ENCODE data around the gene PSMG2. TPM values are rescaled to one million over a fixed set of nuclear protein-coding genes. Genes with fewer than 3 reads are reported as not detected.

PSMG2 gene
- polyA plus RNA-seq, 2 of the 4 experiments (the other 2 are of a cell fraction) = 69.2 to 75.7 TPM

DNA sequence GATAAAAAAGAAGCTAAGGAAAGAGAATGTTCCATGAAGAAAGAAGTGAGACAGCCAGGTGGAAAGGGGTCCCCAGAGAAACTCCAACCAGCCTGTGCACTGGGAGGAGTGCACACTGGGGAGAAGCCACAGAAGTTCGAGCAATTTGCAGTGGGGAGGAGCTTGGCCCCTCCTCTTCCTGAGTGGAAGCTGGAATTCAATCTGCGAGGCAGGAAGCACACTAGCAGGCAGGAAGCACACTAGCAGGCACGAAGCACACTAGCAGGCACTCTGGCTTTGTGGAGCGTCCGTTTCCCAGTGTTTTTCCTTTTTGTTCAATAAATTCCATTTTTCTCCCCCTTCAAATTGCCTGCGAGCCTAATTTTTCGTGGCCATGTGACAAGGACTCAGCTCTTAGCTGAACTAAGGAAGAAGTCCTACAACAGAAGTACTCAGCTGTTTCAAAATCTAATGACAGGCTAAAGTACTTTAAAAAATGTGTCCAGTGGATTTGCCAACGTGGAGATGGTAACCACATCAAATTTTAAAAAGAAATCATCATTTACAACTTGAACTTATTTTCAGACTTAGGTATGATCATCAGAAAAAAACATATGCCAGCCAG, 23.6 kb upstream of the PSMG2 start:
- ATAC-seq (peak in 1 of 2 experiments; percentile 74; a peak in 3 of 6 replicates), DNase-seq (ENCODE audit: low read depth in 1 of 2, low spot score in 1 of 2) (no peak), FAIRE-seq (no peak)
- peak overlapping the region; percentile 5 to 59; a peak in 4 of 6 replicates for H3K27ac ChIP-seq
- ChIA-PET POLR2A (no interaction called here), CTCF (interaction anchor here (0.8 to 3.1 kb wide), 2 partner anchors 19 to 287 kb away, joined by 3 to 8 read pairs; no protein-coding TSS in a partner anchor)
- H3K4me2 ChIP-seq = peak overlapping the region; percentile 43; the same call in 2 of the 3 replicates
- WGBS (ENCODE audit: missing lambda C conversion rate) = 46% methylated on average over 8 of the region's 8 CpGs
- H3K4me3 ChIP-seq = no peak overlapping the region
- peaks cover 8% of the 10 kb centered on the region; the same call in 2 of the 3 replicates for H3K4me1 ChIP-seq
- H3K9me3 ChIP-seq = no peaks in the 10 kb centered on the region
- TF ChIP-seq MYC (IDR thresholded peaks at IDR 0.05; ENCODE audit: borderline replicate concordance, low read length) (no peak), JUN (IDR thresholded peaks at IDR 0.05) (no peak), CEBPB (IDR thresholded peaks at IDR 0.05) (no peak), EP300 (IDR thresholded peaks at IDR 0.05) (no peak), KDM1A (IDR thresholded peaks at IDR 0.05; ENCODE audit: low read depth) (no peak), POLR2A (IDR thresholded peaks at IDR 0.05; ENCODE audit: low read length) (peak; percentile 31; the same call in 1 of the 2 replicates), TFCP2L1 (CRISPR knock-in tag; IDR thresholded peaks at IDR 0.05) (no peak)
- TF ChIP-seq, protein P1, sequence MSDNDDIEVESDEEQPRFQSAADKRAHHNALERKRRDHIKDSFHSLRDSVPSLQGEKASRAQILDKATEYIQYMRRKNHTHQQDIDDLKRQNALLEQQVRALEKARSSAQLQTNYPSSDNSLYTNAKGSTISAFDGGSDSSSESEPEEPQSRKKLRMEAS (IDR thresholded peaks at IDR 0.05) = peak; percentile 50; the same call in 1 of the 2 replicates
- TF ChIP-seq, protein P2, sequence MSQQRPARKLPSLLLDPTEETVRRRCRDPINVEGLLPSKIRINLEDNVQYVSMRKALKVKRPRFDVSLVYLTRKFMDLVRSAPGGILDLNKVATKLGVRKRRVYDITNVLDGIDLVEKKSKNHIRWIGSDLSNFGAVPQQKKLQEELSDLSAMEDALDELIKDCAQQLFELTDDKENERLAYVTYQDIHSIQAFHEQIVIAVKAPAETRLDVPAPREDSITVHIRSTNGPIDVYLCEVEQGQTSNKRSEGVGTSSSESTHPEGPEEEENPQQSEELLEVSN (IDR thresholded peaks at IDR 0.05; ENCODE audit: borderline replicate concordance, low read depth) = 0 out of 2 replicates have a peak, but pooled peaks have one; percentile 39

DNA sequence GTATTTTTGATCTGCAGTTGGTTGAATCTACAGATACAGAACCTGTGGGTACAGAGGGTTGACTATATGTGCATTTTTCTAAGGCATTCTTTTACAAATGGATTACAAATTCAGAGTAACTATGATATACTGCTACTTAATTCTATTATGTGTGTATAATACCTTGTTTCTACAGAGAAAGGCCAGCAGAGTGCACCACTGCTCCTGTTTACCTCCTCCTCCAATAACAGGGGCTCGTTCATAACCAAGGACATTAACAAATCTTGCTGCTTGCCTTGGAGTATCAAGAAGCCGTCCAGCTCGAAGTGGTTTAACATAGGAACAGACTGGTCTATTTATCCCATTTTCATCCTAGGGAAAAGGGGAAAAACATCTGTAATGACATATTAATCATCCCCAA, 16.7 kb upstream of the PSMG2 start:
- POLR2A ChIA-PET = no interaction called here
- WGBS (ENCODE audit: missing lambda C conversion rate) = 44% methylated on average over 3 of the region's 3 CpGs
- H3K4me1 ChIP-seq = no peaks in the 10 kb centered on the region
- H3K4me2 ChIP-seq = no peak overlapping the region
- H3K4me3 ChIP-seq = no peak overlapping the region
- H3K27ac ChIP-seq = no peak overlapping the region
- peak in 1 of 2 experiments; percentile 55 for DNase-seq (ENCODE audit: low read depth in 1 of 2, low spot score in 1 of 2)
- H3K9me3 ChIP-seq = no peaks in the 10 kb centered on the region
- TF ChIP-seq SMC3 (IDR thresholded peaks at IDR 0.05) (0 out of 3 replicates have a peak, but pooled peaks have one; percentile 22), FOSB (CRISPR knock-in tag; IDR thresholded peaks at IDR 0.05) (no peak), BCL3 (IDR thresholded peaks at IDR 0.05) (no peak), CTCF (IDR thresholded peaks at IDR 0.05) (peak; percentile 38; the same call in 2 of the 3 replicates), RAD21 (conservative IDR thresholded peaks at IDR 0.05 in 1 of 2, IDR thresholded peaks at IDR 0.05 in 1 of 2) (peak; percentile 27 to 41; a peak in 3 of 5 replicates), CBX8 (IDR thresholded peaks at IDR 0.05) (no peak)
- TF ChIP-seq, protein P3, sequence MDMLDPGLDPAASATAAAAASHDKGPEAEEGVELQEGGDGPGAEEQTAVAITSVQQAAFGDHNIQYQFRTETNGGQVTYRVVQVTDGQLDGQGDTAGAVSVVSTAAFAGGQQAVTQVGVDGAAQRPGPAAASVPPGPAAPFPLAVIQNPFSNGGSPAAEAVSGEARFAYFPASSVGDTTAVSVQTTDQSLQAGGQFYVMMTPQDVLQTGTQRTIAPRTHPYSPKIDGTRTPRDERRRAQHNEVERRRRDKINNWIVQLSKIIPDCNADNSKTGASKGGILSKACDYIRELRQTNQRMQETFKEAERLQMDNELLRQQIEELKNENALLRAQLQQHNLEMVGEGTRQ (IDR thresholded peaks at IDR 0.05) = no peak
- FAIRE-seq = no peak
- CTCF ChIA-PET = interaction anchor here (1.3 to 2.2 kb wide), 2 partner anchors 248 to 295 kb away, joined by 3 to 12 read pairs; no protein-coding TSS in a partner anchor
- ATAC-seq = peak; percentile 84 to 85

DNA sequence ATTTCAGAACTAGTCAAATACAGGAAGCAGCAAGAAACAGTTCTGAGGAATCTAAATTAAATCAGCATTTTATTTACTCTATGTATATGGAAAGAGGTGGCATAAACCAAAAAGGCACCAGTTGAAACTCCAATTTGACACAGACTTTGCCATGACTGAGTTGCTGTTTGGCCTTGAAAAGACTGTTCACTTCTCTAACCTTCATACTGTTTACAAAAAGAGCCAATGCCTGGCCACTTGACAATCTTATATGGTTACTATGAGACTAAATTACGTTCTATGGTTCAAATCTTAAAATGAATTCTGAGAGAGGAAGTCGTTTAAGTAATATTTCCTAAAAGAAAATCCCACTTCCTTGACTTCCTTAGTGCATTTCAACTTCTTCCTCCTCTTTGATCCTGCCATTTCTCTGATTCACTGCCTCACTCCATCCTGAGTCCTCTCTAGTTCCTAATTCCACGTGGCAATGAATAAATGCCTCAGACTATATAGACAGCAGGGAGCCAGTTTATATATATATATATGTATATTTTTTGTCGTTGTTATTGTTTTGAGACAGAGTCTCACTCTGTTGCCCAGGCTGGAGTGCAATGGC, 13.5 kb upstream of the PSMG2 start:
- ChIA-PET CTCF (no interaction called here), POLR2A (no interaction called here)
- no peaks in the 10 kb centered on the region for H3K9me3 ChIP-seq
- FAIRE-seq (no peak), DNase-seq (ENCODE audit: low read depth in 1 of 2, low spot score in 1 of 2) (no peak), ATAC-seq (no peak)
- no peak overlapping the region for H3K4me2 ChIP-seq
- no peak overlapping the region for H3K27ac ChIP-seq
- WGBS (ENCODE audit: missing lambda C conversion rate) = 85% methylated on average over 4 of the region's 4 CpGs
- no peaks in the 10 kb centered on the region for H3K4me1 ChIP-seq
- H3K4me3 ChIP-seq = no peak overlapping the region
- TF ChIP-seq ELK1 (IDR thresholded peaks at IDR 0.05; ENCODE audit: low read depth, low read length) = no peak
- no peak for TF ChIP-seq KDM5A (IDR thresholded peaks at IDR 0.05)
- no peak for TF ChIP-seq CHD4 (IDR thresholded peaks at IDR 0.05; ENCODE audit: borderline replicate concordance)
- TF ChIP-seq, protein P4, sequence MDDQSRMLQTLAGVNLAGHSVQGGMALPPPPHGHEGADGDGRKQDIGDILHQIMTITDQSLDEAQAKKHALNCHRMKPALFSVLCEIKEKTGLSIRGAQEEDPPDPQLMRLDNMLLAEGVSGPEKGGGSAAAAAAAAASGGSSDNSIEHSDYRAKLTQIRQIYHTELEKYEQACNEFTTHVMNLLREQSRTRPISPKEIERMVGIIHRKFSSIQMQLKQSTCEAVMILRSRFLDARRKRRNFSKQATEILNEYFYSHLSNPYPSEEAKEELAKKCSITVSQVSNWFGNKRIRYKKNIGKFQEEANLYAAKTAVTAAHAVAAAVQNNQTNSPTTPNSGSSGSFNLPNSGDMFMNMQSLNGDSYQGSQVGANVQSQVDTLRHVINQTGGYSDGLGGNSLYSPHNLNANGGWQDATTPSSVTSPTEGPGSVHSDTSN (IDR thresholded peaks at IDR 0.05) = no peak
- TF ChIP-seq ESRRA (IDR thresholded peaks at IDR 0.05; ENCODE audit: borderline replicate concordance, low read length) = no peak
- no peak for TF ChIP-seq NR3C1 (IDR thresholded peaks at IDR 0.05)
- TF ChIP-seq BHLHE40 (IDR thresholded peaks at IDR 0.05; ENCODE audit: low read depth, low read length) = no peak
- TF ChIP-seq RFX5 (IDR thresholded peaks at IDR 0.05) = no peak
- TF ChIP-seq, protein P5, sequence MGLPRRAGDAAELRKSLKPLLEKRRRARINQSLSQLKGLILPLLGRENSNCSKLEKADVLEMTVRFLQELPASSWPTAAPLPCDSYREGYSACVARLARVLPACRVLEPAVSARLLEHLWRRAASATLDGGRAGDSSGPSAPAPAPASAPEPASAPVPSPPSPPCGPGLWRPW (IDR thresholded peaks at IDR 0.05) = no peak
- TF ChIP-seq EHMT2 (IDR thresholded peaks at IDR 0.05; ENCODE audit: low read depth) = no peak
- TF ChIP-seq NFE2L2 (conservative IDR thresholded peaks at IDR 0.05; ENCODE audit: low read length) = no peak

Measured in A549 (cell line).